HuH-7 (cell line): ENCODE results near the gene LNX1.
"Not testable (repeated sequence)": the region's sequence is repeated elsewhere in the genome, so short reads cannot be mapped to it uniquely, and the experiment has no call there.

Experiments used
- DNase-seq: peaks from one replicate; pipeline ENCODE4 v3.0.0; 2011; ENCODE audit warnings: low spot score

Gene LNX1

DNA sequence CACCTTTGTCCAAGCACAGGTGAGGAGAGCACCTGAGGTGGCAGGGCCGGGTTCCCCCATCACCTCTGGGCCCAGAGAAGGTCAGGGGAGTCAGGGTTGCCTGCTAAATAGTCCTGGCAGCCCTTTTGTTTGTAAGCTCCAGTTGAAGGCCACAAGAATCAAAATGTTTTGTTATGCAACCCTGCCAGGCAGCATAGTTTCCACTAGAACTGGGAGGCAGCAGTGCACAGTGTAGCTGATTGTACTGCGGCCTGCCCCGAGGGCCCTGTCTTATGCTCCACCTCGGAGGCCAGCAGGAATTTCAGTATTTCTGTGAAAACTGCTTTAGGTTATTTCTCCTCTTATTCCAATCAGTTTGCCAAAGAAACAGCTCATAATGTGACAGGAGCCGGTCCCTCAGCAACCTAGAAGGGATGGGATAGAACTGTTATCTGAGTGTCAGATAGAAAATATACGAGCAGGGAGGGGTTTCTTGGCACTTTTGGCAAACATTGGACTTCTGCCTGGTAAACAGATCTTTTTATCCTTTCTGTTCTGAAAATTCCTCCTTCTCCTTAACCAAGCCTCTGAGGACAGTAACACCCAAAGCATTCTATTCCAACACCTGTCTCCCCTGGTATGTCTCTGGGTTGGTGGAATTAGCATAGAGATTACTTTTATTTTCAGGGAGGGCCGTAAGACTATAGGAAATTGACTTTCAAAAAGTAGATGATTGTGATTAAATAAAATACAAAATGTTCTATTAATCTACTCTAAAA lies 93.6 kb downstream of the LNX1 start:
- no peak for DNase-seq

DNA sequence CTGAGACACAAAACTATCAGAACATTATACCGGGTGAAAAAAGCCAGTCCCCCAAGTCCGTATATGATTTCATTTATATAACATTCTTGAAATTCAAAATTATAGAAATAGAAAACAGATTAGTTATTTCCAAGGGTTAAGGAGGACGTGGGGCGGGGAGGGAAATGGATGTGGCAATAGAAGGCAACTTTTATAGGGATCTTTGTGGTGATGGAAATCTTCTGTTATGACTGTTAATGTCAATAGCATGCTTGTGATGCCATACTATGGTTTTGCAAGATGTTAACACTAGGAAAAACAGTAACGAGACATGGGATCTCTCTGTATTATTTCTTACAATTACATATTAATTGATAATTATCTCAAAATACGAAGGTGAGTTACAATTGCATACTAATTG lies 96.4 kb downstream of the LNX1 start:
- DNase-seq = no peak

DNA sequence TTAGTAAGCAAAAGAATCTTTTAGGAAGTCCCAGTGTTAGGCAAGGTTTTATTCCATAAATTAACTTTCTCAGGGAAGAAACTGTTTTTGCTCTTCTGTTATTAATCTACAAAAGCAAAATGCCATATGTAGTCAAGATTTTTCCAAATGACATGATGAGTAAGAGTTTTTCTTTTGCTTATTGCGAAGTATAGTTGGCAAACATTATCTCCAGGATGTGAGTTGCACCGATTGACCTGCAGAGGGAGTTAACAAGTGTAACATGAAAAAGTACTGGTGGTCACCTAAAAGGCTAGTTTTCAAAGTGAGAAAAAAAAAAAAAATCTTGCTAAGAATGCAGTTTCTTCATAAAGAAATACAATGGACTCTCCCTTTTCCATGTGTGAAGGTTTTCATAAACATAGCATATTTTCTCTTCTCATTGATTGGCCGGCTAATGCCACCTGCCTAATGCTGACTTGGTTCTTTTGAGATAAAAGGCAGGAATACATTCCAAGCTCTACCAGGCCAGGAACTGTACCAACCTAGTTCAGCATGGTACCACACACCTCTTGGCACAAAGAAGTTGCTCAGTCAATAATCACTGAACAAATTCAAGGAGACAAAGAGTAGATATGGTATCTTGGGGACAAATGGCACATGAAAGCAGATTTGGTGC lies 100.2 kb downstream of the LNX1 start:
- DNase-seq = peak; percentile 37

DNA sequence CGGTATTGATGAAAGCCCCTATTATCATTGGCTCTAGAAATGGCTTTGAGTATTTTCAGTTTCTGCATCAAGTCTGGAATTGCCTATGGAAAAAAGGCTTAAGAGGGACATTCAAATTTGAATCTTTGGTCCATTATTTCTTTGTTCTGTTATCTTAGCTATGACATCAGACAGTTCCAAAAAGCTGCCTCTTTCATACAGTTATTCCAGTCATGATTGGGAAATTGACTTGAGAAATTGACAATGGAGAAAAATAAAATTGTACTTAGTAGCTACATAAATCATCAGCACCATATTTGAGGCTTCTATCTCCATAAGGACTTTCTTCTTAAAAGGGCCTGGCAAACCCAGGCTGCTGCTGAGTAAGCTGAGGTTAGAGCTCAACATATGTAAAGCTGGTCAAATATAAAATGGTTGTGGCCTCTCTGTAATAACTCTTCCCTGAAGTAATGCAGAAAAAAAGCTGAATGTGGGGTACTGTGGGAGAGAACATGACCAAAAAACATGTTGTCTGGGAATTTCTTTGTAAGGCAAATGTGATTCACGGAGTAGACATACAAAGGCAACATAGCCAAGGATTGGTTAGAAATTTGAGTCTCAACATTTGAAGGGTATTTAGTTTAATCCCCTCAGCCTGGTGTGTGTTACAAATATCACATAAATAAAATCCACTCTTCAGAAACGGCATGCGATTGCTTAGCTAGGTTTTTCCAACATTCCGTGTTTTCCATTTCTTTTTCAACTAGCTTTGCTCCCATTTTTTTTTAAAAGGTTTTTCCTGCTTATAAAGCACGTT lies 100.9 kb downstream of the LNX1 start:
- DNase-seq = no peak

DNA sequence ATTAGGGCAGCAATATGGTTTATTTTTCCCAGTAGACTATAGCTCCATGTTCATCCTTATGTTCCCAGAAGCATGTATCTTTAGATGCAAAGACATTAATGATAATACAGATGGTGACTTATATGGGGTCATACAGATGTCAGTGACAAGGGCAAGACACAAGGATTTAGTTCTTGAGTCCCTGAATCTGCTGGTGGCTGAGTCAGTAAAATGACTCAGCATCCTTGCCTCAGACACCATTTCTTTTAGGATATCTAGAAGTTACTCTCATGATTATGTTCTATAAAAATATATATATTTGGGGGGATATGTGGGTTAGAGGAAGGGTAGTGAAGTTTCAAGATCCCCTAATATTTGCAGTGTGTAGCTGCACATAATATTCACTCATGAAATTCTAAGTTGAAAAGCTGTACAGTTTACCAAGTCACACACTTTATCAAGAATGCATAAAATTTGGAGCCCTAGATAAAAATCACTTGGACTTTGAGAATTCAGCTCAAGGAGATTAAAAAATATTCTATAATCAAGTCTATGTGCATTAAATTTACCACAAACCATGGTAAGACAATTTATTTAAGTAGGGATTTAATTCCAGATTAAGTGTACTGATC lies 101.9 kb downstream of the LNX1 start:
- no peak for DNase-seq

DNA sequence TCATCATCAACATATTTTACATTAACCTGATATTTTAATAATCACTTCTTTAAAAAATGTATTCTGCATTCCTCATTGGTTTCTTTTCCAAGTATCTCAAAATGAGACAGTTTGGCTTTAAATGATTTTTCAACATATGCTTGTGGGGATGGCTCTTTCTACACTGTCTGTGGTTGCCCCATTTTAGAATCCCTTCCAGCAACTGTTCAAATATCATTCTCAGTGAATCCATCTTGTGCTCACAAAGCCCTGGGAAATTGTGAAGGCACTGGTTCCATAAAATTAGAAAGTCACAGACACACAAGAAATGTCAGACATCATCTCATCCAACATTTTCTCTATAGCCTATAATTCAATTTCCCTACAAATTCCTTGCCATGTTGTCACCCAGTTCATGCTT lies 103.5 kb downstream of the LNX1 start:
- DNase-seq = no peak

DNA sequence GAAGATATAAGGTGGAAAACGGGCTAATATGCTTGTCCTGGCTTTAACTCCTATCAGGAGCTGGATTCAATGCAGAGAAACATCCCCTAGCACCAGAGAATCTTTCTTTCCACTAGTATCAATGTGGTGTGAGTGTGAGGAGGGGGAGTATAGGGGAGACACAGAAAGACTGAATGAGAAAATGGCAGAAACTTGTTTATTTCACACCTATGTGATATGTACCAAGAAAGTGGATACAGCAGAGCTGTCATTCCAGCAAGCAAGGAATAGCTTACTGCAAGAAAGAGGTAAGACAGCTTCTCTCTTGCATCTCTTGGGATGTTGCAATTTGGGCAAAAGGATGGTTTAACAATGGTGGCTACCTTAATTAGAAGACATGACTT lies 105.6 kb downstream of the LNX1 start:
- DNase-seq = no peak

DNA sequence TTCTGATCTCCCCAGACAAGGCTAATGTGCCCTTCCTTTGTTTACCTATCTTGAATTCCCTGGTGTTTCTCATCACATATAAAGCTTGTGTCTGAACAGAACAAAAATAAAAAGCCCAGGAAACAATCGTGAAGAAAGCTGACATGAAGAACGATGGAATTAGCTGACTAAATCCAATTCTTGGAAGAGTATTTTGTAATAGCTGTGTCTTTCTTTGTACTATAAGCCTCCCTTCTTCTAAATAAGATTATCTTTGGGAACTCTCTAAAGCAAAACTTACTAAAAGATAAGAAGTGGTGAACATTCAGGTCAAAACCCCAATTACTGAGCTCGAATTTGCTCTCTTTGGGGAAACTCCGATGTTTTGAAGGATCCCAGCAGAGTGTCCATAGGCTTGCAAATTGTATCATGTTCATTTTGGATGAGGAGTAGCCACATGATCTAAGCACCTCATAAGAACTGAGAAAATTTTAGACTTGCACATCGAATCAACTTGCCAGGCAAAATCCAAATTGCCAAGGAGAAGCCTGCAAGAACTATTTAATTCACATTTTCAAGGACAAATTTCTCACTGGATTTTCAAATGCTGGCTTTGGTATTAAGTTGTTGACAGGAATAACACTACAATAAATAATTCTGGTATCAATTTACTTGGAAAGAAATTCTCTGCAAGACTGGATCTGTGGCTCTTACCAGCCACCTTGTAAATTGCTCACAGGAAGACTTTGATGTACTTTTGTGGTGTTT lies 106.2 kb downstream of the LNX1 start:
- no peak for DNase-seq

DNA sequence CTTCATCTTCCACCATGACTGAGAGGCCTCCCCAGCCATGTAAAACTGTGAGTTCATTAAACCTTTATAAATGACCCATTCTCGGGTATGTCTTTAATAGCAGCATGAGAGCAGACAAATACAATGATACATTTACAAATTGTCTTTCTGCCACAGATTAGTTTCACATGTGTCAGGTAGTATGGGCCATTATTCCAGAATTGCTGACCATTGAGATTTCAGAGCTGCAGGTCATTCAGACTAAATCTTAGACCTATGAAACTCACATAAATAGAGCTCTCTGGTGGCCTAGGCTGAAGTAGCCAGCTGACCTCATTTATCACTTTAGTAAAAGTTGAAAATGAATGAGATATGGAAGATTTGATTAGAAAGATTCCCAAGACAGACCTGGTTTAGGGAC lies 108.0 kb downstream of the LNX1 start:
- DNase-seq = no peak

DNA sequence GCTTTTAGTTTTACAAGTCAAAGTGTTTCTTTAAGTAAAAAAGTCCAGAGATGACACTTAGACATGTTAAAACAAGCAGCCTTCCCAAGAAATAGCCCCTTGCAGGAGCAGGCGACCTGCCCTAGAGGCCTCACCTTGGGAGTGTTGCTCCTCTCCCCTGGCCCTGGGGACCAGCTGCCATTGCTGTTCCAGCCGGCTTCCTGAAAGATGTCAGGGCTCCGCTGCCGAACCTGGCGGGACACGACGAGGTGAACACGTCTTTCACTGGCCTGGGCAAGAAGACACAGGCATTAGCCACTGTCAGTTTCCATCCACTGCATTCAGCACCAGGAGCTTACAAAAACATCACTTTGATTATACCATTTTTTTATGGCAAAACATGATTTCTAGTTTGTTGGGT lies 109.7 kb downstream of the LNX1 start:
- DNase-seq = no peak

DNA sequence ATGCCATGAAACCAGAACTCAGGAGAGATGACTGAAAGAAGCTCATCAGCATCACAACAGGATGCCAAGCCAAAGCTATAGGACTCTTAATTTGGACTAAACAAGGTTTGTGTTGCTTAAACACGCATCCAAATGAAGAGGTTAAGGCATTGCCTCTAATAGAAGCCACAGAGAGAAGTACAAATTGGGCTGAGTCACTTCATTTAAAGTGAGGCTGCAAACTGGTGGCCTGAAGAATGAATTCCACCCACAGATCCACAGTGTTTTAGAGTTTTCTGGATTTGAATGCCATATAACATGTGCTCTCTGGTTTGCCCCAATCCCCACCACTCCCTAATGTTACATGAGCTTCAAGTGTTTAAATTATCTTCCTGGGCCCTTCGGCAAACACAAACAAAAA lies 110.4 kb downstream of the LNX1 start:
- no peak for DNase-seq

DNA sequence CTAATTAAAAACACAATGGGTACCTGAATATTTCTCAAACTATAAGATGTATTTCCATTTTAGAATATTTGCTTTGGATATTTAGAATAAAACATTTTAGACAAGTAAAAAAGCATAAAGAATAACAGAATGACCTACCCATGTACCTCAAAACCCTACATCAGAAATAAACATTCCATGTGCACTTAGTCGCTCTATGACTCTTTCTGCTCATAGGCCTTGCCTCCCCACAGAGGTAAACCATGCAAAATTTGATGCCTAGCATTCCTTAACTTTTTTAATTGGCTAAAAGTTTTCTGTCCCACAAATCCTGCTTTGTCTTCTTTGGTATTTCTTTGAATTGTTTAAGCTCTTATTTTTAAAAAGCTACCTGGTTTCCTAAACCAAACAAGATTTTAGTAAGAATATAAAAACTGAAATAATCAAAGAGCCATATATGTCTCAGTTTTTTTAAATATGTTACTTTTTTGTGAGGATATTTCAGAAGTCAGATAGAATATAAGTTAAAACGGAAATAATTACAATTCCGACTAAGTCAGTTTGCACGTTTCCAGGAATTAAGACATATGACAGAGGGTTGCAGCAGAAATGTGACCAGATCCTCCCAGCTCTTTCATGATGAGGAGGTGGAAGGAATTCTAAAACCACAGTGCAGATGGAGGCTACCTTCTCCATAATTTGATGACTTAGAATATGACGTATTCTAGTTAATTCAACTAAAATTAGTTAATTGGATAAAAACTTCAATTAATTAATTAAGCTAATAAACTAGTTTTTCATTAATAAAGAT lies 111.4 kb downstream of the LNX1 start:
- DNase-seq = no peak

DNA sequence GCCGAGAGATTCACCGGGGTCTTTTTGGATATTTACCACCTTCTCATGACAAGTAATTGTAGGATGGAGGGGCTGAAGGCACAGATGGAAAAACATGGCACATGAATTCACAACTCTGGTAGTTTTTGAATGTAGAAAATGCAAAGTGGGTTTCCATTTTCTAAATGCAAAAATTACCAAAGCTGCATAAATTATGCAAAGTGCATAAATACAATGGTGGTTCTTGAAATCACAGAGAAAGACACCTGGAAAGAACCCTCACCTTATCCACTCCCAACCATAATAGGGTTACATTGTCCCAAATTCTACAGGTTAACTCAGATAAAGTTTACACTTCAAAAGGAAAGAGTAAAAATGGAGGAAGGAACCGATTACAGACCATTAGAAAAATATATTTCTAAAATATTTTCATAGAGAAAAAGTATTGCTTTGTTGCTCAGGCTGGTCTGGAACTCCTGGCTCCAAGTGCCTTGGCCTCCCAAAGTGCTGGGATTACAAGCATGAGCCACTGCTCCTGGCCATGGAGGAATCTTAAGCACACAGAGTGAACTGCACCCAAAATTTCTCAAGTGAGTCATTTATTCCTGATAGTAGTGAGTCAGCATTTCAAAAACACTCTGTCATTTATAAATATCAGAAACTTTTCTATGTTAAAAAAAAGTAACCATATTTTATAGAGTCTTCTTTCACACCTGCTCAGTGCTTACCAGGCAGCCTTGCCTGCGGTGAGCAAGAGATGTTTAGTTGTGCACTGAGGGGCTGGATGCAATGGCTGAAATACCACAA lies 112.4 kb downstream of the LNX1 start:
- no peak for DNase-seq

DNA sequence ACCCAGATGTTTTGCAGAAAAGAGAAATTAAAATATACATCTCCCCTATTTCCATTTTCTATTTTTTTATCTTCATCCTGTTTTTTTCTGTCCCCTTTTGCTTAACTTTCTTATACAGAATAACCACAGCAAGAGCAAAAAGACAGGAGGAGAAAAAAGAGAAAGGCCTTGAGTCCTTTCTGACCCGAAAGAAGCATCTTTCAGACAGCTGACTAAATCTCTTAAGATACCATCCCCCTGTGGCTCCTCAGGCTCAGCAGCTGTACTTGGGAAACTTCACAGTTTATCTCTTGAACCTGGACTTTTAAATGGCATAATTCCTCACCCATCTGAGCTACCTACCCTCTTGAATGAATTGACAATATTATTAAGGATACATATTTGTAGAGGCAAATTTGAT lies 113.7 kb downstream of the LNX1 start:
- DNase-seq = no peak

DNA sequence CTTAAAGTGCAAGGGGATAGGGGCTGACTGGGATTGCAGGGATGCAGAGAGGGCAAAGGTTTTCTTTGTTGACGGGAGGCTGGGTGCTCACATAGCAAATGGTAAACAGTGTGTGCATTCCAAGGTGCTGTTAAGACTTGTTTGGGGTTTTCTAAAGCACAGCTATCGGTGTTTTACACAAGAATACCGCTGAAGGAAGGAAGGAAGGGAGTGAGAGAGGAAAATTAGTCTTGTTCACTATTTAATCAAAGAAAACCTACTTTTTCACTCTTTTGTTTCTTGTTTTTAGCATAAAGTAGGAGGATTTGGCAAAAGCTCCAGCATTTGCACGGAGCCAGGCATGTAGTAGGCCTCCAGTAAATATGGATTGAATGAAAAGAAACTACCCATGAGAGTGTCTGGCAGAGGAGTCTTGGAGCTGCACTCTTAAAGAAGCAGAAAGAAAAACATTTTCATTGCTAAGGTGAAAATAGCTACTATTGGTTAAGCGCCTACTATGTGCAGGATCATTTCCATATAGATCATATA lies 114.2 kb downstream of the LNX1 start:
- peak; percentile 28 for DNase-seq

DNA sequence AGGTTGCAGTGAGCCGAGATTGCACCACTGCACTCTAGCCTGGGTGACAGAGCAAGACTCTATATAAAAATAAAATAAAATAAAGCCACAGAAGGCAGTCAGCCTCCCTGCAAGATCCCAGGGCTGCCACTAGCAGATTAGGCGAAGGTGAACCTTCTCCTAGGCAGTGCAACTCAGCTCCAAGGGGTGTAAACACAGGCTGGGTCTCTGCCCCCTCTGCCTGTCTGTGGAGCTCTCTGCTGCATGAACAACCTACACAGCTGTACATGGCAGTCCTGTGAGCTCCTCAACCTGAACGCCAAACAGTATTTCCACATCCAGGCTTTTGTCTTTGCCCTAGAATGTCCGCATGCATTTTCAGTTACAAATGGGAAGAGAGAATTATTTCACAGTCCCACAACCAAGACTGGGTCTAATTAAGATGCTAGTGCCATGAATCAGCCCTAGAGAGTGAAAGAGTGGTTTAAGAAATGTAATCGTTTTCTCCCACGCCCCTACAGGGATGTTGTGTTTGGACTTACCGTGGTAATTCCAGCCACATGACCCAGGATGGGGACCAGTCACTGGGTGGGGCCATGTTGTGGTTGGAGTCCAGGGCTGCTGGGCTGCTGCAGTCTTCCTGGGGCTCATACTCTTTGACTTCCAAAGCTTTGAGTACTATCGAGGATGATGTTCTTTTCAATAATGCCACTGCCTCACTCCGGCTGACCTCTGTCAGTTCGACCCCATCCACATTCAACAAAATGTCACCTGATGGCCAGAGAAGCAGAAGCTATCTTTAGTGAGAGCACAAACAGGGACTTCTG lies 114.9 kb downstream of the LNX1 start:
- peak; percentile 17 for DNase-seq

DNA sequence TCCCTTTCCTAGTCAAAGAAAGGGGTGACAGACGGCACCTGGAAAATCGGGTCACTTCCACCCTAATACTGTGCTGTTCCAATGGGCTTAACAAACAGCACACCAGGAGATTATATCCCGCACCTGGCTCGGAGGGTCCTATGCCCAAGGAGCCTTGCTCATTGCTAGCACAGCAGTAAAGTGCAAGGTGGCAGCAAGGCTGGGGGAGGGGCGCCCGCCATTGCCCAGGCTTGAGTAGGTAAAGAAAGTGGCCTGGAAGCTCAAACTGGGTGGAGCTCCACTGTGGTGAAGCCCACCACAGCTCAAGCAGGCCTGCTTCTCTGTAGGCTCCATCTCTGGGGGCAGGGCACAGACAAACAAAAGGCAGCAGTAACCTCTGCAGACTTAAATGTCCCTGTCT lies 124.7 kb downstream of the LNX1 start:
- DNase-seq = not testable (repeated sequence)

DNA sequence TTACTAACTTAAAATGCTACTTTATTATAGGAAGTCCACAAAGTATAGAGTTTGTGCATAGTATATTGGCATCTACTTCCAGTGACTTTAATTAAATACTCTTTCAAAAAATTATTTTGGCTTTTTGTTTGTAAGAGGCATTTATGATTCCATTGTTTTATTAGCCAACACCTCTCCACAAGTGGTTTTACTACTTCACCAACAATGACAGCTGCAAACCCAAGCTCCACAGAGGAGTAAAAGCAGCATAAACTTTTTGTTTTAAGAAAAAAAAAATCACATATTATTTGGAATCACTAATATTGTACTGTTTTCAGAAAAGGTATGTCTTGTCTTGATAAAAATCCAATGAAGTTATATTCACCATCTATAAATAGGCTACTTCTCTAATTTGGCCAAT lies 125.4 kb downstream of the LNX1 start:
- DNase-seq = no peak

DNA sequence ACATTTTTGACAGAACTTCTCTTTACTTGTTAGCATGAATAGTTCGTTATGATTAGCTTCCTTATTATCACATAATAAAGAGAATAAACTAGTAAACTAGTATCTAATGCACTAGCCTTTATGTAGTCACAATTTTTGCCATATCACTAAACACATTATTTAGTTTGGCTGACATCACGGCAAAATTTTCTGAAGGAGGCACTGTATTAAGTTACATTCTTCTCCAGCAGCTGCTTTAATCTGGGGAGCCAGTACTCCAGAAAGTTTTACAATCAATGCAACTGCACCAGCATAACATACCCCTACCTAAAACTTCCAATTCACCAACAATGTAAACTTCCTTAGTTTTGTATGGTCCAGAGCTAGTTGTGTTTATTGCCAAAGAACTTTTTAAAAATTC lies 126.0 kb downstream of the LNX1 start:
- no peak for DNase-seq
